ENCODE results near the gene IL23R.

Gene IL23R

GRCh38 chr1:67242016-67242415, 75.8 kb downstream of the IL23R start:
- DNase-seq, result no peak

DNA sequence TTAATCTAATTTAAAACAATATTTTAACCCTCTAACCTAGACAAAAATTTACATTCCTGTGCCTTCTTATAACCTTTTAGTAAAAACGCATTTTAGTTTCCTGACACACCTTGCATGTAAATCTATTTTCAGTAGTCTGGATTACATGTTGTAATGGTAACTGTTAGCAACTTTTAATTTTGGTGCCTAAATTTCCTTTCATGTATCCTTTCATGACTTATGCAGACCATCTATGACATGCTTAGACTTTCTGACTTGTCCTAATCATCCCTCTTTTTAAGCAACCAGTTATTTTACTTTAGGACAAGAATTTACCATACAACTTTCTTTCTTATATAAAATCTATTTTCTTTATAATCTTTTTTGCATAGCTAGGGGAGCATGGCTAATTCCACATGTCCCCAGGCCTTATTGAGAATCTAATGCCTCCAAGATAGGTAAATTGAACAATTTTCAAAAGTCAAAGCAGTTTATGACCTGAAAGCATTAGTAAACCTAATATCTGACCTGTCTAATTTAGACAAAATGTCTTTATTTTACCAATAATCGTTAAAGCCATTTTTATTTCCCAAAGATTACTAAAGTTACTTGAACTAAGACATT, 83.9 kb downstream of the IL23R start:
- no peak for DNase-seq

DNA sequence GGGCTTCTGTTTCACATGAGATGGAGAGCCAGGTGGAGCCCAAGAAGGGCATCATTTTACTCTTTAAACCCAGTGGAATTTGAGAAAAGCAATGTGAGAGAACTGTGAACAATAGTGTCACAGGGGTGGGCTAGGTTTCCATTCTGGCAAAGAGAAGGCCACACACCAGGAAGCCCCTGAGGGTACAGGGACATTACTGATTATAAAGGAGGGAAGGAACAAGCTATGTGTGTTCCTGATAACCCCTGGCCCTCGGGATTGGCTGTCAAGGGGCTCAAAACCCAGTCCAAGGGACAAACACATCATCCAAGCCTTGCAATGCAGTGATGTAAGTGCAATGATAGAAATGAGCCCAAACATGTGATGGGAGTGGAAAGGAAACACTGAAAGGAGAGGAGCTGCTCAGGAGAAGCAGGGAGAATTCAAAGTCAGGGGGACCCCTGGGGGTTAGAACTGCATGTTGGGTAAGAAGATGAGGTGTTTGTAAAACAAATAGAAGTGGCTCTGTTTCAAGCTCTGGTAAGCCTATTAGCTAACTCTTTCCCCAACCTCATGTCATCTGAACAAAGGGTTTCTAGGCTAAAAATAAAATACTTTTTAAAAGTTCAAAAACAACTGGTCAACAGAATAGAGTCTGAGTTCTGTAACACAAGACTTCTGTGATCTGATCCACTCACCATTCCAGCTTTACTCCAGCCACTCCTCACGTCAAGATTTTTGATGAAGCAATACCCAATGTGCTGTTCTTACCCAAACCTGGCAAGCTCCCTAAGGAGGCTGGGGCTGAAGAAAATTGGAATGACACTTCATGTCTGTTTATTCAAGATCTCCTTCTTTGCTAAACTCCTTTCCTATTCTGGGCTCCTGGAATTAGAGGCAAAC, 90.3 kb downstream of the IL23R start:
- no peak for DNase-seq

DNA sequence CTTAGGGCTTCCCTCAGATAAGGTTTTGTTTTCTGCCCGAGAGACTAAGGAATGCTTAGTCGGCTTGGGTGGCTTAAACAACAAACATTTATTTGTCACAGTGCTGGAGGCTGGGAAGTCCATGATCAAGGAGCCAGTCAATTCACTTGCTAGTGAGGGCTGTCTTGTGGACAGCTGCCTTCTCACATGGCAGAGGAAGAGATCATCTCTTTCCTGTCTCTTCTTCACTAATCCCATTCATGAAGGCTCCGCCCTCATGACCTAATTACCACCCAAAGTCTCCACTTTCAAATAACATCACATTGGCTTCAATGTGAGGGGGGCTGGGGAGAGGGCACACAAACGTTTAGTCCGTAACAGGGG, 90.9 kb downstream of the IL23R start:
- DNase-seq, result no peak

- DNase-seq, result peak in 4 of 6 experiments; percentile 26 to 68 (median 46)
These were observed 95.4 kb downstream of the IL23R start for GRCh38 chr1:67261680-67262079.

- no peak for DNase-seq
These were observed 96.5 kb downstream of the IL23R start for GRCh38 chr1:67262735-67263134.

DNA sequence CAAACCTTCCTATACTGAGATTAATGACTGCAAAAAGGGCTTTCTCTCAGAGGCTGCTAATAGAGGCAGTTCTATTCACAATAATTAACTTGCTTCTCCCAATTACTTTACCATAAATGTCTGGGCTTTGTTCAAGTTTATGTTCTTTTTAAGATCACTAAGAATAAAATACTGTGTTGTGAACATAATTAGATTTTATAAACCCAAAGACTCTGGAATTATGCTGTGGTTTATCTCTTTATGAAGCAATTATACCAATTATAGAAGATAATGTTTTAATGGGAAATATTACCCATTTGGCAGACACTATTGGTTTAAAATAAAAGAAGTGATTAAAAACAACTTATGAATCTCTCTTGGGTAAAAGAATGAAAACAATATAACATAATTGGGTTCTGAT, 97.9 kb downstream of the IL23R start:
- DNase-seq, result no peak

DNA sequence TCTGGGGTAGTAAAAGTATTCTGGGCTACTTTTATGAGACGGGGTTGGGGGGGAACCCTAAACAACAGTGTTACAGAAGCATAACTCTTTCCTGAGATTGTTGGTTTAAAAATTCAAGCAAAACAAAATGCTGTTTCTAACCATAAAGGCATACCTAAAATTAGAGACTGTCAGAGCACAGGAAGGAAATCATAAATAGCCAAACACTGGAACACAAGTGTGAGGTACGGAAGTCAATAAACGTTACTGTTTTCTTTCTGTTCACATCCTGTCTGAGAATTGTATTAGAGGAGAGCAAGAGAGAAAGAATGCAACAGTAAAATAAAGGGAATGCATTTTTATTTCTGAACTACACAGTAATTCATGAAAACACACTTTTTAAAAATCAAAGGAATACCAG, 98.6 kb downstream of the IL23R start:
- DNase-seq, result peak in 1 of 6 experiments; percentile 3

- DNase-seq, result no peak
These were observed 102.8 kb downstream of the IL23R start for GRCh38 chr1:67269061-67269460.

DNA sequence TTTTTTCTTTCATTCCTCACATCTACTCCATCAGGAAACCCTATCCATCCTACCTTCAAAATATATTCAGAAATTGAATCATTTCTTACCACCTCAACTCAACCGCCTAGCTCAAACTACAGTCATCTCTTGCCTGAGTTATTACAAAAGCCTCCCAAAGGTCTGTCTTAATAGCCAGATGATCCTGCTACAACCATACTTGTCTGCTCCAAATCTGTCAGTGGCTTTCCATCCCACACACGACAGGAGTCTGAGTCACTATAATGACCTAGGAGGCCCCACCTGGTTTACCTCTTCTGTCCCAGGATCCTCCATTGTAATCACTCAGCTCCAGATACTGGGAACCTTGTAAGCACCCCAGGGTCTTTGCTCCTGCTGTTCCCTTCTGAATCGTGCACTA, 104.3 kb downstream of the IL23R start:
- DNase-seq, result no peak

DNA sequence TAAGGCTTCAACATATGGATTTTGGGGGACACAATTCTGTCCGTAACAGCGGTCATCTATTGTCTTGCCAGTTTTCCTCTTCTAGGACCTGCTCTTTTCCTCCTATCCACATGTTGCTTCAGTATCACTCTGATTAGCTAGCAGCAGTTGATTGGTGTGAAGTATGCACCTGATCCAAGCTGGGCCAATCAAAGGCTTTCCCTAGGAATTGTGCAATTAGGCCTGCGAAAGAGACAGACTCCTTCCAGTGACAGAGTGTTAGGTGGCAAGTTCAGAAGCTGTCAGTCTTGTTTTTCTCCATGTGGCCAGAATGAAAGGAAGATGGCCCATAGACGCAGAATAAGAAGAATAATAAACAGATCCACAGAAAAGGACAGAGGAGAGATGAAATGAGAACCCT, 107.3 kb downstream of the IL23R start:
- no peak for DNase-seq

GRCh38 chr1:67274623-67275325, 108.5 kb downstream of the IL23R start:
- peak in 1 of 6 experiments; percentile 5 for DNase-seq

- no peak for DNase-seq
These were observed 114.4 kb downstream of the IL23R start for GRCh38 chr1:67280696-67281095.

- no peak for DNase-seq
These were observed 115.0 kb downstream of the IL23R start for GRCh38 chr1:67281244-67281643.

GRCh38 chr1:67285780-67286488, 119.7 kb downstream of the IL23R start:
- no peak for DNase-seq

DNA sequence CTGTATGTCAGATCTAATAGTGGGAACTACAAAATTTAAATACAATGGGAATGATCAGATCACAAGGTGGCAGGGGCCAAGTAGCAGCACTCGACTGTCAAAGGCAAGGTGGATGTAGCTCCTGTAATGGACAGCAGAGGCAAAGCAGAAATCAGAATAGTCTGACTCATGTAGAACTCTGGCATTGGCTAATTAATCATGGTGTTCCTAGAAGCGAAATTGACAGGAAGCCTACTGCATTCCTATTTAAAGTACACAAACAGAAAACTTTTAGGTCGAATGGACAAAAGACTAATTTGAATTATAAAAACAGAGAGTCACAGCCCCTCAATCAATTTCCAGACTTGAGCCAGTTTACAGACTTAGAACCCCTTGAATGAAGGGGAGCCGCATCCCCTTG, 124.0 kb downstream of the IL23R start:
- no peak for DNase-seq

DNA sequence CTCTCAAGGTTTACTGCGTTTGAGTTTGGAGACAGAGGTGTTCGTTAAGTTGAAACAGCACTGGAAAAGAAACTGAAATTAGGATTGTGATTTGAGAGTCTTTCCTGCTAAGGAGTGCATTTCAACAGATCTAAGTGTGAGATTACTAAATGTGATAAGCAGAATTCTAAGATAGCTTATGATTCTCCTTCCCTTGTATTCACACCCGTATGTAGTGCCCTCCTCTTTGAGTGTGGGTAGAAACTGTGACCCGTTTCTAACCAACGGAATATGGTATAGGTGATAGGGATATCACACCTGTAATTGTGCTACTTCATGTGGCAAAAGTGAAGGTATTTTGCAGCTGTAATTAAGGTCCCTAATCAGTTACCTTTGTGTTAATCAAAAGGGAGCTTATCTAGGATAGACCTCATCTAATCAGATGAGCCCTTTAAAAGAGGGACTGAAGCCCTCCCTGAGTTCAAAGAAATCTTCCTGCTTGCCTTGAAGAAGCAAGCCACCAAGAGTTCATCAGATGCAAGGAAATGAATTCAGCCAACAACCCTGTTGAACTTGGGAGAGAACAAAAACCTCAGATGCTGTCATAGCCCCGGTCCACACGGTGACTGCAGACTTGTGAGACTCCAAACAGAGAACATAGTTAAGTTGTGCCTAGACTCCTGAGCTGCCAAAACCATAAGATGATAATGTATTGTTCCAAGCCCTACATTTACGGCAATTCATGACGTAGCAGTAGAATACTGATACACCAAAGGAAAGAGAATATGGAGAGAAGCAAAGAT, 128.8 kb downstream of the IL23R start:
- DNase-seq, result no peak

GRCh38 chr1:67298762-67299161, 132.5 kb downstream of the IL23R start:
- no peak for DNase-seq

- DNase-seq, result no peak
These were observed 133.0 kb downstream of the IL23R start for GRCh38 chr1:67299296-67299695.

DNA sequence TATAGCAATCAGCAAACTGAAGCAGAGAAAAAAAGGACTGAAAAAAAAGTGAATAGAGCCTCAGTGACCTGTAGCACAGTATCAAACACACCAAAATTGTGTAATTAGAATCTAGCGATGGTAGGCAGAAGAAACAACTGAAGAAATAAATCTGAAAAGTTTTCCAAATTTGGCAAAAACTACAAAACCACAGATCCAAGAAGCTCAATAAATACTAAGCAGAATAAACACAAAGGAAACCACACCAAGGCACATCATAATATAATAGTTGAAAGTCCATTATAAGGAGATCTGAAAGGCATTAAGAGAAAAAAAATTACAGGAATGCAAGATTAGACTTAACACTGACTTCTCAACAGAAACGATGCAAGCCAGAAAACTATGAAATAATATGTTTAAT, 134.3 kb downstream of the IL23R start:
- DNase-seq, result no peak

DNA sequence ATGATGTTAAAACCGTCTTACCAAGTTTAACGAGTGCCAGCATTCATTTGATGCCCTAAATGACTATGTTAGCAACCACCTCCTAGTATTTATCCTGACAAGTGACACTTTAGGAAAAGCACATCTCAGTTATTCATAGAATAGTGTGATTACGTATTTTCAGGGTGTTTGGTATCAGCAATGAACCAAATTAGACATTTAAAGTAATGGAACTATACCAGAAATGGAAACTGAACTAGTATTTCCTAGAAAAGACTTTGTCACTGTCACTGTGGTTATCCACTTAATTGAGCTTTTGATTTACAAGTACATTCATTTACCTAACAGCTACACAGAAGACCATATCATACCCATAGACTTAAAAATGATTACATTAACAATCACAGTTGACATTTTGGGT, 137.8 kb downstream of the IL23R start:
- no peak for DNase-seq

- DNase-seq, result no peak
These were observed 140.3 kb downstream of the IL23R start for GRCh38 chr1:67306547-67306946.

Measured in stimulated activated naive CD4-positive, alpha-beta T cell (primary cell).